Stimulated activated CD4-positive, alpha-beta T cell treated with anti-CD3 and anti-CD28 coated beads, Interleukin-4, amount 100 ng/mL, for 48 hours (primary cell): Measurements from ENCODE around the gene C16orf54.
A peak's percentile ranks its signal among the peaks of the same experiment; 100 is the strongest.
"Not testable (repeated sequence)": the region's sequence is repeated elsewhere in the genome, so short reads cannot be mapped to it uniquely, and the experiment has no call there.

ENCODE experiments used
- DNase-seq, 2 donors: peaks; one replicate each; pipeline ENCODE4 v3.0.0-alpha.2; 2020; ENCODE audit warnings: low read depth in 2 of 2

C16orf54 gene, protein sequence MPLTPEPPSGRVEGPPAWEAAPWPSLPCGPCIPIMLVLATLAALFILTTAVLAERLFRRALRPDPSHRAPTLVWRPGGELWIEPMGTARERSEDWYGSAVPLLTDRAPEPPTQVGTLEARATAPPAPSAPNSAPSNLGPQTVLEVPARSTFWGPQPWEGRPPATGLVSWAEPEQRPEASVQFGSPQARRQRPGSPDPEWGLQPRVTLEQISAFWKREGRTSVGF

GRCh38 chr16:29745853-29746345 is at the start of gene C16orf54:
TSS of gene C16orf54 (minus strand) at chr16:29745990. CDS start at chr16:29744951, 1,039 bp downstream.
- DNase-seq = peak; percentile 72 to 82

DNA sequence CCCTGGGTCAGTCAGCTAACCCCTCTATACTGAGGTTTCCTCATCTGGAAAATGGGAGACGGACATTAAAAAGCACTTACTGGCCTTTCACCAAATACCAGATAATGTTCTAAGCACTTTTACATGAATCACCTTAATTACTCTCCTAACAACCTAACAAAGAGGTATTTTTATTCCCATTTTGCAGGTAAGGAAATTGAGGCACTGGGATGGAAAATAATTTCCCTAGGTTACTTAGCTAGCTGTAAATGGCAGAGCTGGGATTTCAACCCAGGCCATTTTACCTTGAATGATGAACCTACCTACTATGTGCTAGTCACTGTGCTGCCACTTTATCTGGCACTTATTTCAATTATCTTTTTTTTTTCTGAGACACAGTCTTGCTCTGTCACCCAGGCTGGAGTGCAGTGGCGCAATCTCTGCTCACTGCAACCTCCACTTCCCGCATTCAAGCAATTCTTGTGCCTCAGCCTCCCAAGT is 48.5 kb upstream of the C16orf54 start:
- no peak for DNase-seq

DNA sequence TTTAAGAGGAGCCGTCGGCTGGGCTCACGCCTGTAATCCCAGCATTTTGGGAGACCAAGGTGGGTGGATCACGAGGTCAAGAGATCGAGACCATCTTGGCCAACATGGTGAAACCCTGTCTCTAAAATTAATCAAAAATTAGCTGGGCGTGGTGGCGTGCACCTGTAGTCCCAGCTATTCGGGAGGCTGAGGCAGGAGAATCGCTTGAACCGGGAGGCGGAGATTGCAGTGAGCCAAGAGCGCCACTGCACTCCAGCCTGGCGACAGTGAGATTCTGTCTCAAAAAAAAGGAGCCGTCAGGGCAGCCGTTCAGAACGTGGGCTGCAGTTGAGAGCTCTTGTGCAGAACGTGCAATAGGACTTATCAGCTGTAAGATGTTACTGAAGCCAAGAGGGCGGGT is 47.4 kb upstream of the C16orf54 start:
- not testable (repeated sequence) for DNase-seq

GRCh38 chr16:29791845-29792807 is 46.3 kb upstream of the C16orf54 start:
- no peak for DNase-seq

- no peak for DNase-seq
These were observed 45.4 kb upstream of the C16orf54 start for GRCh38 chr16:29790949-29791844.

GRCh38 chr16:29790183-29790948 is 44.6 kb upstream of the C16orf54 start, which contains the start of gene KIF22:
TSS of gene KIF22 (plus strand) at chr16:29790751. CDS start at chr16:29790760, 9 bp downstream.
- DNase-seq = peak; percentile 100

- DNase-seq = no peak
These were observed 44.0 kb upstream of the C16orf54 start for GRCh38 chr16:29789775-29790182.

DNA sequence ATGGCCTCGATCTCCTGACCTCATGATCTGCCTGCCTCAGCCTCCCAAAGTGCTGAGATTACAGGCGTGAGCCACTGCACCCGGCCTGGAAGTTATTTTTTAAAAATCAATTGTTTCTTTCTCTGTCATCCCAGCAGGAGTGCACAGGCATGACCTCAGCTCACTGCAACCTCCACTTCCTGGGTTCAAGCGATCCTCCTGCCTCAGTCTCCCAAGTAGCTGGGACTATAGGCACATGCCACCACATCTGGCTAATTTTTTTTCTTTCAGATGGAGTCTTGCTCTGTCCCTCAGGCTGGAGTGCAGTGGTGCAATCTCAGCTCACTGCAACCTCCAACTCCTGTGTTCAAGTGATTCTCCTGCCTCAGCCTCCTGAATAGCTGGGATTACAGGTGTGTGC is 41.4 kb upstream of the C16orf54 start:
- not testable (repeated sequence) for DNase-seq

GRCh38 chr16:29784901-29785500 is 39.2 kb upstream of the C16orf54 start:
- DNase-seq = peak; percentile 72 to 78

DNA sequence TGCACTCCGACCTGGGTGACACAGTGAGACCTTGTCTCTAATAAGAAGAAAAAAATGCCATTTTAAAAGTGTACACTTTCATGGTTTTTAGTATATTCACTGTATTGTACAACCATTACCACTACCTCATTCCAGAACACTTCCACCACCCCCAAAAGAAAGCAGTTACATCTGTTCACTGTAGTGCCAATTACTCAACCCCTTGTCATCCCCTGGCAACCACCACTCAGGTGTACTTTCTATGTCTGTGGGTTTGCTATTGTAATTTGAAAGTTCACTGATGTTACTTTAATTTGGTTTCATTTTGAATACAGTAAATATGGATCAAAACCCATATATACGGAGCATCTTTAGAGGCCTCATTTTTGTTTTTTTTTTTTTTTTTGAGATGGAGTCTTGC is 38.4 kb upstream of the C16orf54 start:
- DNase-seq = no peak

DNA sequence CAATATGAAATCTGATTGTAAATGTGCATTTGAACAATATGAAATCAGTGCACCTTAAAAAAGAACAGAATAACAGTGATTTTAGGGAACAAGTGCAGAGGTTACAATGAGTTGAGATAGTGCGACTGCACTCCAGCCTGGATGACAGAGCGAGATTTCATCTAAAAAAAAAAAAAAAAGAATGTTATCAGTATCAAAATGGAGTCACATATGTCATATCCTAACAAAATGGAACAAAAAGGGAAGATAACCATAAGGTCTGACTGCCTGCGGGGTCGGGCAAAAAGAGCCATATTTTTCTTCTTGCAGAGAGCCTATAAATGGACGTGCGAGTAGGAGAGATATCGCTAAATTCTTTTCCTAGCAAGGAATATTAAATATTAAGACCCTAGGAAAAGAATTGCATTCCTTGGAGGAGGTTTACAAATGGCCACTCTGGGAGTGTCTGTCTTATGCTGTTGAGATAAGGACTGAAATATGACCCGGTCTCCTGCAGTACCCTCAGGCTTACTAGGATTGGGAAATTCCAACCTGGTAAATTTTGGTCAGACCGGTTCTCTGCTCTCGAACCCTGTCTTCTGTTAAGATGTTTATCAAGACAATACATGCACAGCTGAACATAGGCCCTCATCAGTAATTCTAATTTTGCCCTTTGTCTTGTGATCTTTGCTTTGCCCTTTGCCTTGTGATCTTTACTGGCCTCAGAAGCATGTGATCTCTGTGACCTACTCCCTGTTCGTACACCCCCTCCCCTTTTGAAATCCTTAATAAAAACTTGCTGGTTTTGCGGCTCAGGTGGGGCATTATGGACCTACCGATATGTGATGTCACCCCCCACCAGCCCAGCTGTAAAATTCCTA is 37.5 kb upstream of the C16orf54 start:
- DNase-seq = not testable (repeated sequence)

GRCh38 chr16:29779474-29779873 is 33.7 kb upstream of the C16orf54 start:
- DNase-seq = no peak

GRCh38 chr16:29777576-29778350 is 32.0 kb upstream of the C16orf54 start, which contains the start of gene ZG16:
TSS of gene ZG16 (plus strand) at chr16:29778256. CDS start at chr16:29779267, 1,011 bp downstream.
- no peak for DNase-seq

DNA sequence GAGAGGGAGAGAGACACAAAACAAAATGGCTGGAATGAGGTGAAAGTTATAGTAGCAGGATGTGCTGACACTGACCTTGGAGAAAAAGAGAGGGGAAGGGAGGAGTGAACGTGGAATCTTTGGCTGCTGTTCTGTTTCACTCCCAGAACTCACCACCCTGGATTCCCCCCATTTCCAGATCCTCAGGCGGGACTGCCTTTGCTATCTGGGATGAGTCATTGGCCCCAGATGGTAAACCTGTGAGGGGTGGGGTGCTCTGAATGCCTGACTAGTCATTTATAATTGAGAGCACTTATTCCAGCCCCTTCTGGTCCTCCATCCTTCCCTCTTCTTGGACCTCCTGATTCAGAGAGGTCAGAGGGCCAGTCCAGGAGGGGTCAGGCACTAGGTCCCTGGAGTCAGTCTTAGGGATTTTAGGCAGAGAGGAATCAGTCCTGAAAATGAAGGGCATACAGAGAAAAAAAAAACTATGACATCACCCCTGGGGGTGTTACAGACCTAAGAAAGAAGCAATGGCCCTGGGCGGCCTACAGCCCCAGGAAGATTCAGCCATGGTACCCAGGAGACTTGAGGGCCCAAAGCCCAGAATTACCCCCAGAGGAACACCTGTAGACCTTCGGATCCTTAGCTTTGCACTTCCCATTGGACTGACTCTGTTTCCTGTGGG is 30.1 kb upstream of the C16orf54 start:
- no peak for DNase-seq

DNA sequence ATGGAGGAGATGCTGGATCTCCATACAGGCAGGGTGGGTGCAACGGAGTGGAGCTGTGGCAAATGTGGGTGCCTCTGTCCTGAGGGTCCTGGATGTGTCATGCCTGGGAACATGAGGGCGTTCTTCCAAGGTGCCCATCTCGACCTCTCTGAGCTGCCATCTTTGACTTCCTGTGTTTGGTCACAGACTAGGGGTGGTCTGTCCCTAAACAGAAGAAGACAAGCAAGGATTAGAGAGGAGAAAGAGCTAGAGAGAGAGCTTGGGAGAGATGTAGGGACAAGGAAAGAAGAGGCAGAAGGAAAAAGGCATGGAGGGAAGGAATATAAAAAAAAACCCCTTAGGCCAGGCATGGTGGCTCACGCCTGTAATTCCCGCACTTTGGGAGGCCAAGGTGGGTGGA is 28.9 kb upstream of the C16orf54 start:
- no peak for DNase-seq

DNA sequence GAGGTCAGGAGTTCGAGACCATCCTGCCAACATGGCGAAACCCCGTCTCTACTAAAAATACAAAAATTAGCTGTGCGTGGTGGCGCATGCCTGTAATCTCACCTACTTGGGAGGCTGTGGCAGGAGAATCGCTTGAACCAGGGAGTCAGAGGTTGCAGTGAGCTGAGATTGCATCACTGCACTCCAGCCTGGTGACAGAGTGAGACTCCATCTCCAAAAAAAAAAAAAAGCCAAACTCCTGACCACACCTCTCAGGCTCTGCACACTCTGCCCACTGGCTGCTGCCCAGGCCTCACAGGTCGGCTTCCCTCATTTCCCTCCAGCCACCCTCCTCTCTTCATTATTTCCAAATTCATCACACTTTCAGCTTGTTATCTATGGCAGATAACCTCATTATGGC is 26.5 kb upstream of the C16orf54 start:
- DNase-seq = not testable (repeated sequence)

DNA sequence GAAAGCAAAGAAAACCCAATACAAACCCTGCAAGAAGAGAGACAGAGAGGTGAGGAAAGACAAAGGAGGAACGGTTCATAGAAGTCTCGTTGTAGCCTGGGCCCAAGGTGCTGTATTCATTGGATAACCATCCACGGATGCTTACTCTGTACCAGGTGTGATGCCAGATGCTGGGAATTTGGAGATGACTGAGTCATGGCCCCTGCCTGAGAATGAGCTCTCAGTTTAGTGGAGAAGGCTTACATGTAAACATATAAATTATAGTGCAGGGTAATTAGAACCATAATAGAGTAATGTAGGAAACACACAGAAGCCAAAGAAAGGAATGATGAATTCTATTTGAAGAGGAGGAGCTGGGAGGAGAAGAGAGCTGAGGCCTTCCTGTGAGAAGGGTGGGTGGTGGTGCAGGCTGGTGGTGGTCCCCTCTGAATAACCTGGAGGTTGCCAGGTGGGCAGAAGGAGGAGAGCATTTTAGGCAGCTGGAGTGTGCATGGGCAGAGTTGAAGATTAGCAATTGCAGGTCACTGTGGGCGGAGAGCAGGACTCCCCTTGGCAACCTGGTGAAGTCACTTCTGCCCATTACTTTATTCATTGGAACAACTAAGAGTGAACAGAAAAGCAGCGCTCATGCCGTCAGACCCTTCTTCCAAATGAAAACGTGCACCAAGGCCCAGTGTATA is 24.6 kb upstream of the C16orf54 start:
- no peak for DNase-seq
